ENCODE data around the gene PATL1.
A peak's percentile ranks its signal among the peaks of the same experiment; 100 is the strongest.

PATL1 gene

DNA sequence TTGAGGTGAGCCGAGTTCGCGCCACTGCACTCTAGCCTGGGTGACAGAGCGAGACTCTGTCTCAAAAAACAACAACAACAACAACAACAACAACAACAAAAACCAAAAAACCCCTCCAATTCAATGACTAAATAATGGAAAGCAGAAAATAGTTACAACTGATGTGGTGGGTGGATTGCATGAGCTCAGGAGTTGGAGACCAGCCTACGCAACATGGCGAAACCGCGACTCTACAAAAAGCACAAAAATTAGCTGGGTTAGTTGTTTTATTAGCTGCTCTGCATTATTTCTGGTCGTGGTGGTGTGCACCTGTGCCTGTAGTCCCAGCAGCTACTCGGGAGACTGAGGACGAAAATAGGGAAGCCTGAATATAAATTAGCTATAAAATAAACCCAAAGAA lies 2.6 kb upstream of the PATL1 start:
- H3K27ac ChIP-seq, result no peak overlapping the region
- DNase-seq (ENCODE audit: low spot score), result no peak
- no peak overlapping the region for H3K4me3 ChIP-seq
- TF ChIP-seq, protein P1, sequence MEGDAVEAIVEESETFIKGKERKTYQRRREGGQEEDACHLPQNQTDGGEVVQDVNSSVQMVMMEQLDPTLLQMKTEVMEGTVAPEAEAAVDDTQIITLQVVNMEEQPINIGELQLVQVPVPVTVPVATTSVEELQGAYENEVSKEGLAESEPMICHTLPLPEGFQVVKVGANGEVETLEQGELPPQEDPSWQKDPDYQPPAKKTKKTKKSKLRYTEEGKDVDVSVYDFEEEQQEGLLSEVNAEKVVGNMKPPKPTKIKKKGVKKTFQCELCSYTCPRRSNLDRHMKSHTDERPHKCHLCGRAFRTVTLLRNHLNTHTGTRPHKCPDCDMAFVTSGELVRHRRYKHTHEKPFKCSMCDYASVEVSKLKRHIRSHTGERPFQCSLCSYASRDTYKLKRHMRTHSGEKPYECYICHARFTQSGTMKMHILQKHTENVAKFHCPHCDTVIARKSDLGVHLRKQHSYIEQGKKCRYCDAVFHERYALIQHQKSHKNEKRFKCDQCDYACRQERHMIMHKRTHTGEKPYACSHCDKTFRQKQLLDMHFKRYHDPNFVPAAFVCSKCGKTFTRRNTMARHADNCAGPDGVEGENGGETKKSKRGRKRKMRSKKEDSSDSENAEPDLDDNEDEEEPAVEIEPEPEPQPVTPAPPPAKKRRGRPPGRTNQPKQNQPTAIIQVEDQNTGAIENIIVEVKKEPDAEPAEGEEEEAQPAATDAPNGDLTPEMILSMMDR (IDR thresholded peaks at IDR 0.05), result no peak

DNA sequence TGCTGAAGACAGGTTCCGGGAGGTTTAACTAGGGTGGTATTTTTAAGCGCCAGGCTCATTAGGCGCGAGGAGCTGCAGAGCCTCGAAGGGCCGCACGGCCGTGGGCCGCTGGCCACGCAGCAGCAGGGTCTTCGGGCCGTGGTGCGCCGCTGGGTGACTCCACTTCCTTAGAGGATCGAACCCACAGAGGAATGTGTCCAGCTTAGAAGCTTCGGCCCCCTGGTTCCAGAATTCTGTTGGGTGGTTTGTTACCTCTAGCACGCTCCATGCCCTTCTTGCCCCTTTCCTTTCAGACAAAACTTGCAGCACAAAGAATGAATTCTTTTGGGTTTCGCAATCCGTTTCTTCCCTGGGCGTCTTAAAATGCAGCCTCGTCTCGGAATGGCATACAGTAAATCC lies 773 bp upstream of the PATL1 start:
- Histone ChIP-seq H3K27ac (peak overlapping the region; percentile 97 to 99), H3K4me3 (peak overlapping the region; percentile 86)
- DNase-seq (ENCODE audit: low spot score), result peak; percentile 78
- TF ChIP-seq, protein P1 (IDR thresholded peaks at IDR 0.05), result no peak

DNA sequence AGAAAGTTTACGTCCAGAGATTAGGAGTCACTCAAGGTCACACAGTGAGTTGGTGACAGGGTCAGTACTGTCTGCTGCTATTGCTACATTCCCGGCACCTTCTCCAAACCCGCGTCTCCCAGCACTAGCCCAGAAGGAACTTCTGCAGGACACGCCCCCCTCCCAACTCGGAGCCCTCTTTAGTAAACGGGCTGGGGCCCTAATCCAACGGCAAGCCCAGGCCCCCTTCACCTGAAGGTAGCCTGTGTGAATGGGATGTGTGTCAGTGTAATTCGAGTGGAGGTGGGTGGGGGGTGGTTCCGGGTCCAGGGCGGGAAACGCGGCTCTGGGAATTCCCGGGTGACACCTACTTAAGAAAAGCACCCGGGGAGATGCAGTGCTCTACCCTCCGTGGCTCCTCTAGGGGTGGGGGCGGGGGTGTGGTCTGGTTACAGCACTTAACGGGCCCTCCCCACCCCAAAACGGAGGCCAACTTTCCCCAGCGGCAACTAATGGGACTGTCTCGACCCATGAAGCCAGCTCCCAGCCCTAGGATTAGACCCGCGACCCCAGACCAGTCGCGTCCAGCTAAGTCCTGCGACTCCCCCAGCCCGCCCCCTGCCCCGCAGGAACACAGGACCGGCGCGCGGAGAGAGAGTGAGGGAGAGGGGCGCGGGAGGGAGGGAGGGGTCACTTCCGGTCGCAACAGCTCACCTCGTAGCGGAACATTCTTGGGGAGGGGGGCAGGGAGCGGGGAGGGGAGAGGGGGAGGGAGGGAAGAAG lies 468 bp downstream of the PATL1 start:
- H3K4me3 ChIP-seq, result peak overlapping the region; percentile 86

DNA sequence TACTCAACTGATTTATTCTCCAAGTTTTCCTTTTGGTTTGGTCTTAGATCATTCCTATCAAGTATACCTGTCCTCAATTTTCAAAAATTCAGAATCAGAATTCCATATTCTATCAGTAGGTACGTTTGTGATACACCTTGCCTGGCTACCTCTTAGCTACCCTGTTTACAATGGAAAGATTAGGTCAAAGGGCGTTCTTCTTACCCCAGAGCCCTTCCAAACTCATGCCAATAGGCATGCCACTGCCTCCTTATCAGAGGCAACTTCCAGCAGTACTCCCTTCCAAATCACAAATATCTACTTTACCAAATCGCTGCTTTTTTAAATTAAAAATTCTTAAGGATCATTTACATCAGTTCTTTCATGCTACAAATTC lies 1.0 kb downstream of the PATL1 start:
- H3K27ac ChIP-seq, result peak overlapping the region; percentile 97 to 99

More for the DNA sequence above, 468 bp downstream of the PATL1 start:
- TF ChIP-seq, protein P1 (IDR thresholded peaks at IDR 0.05), result no peak
- H3K27ac ChIP-seq, result peak overlapping the region; percentile 97 to 99
- peak; percentile 86 for DNase-seq (ENCODE audit: low spot score)

DNA sequence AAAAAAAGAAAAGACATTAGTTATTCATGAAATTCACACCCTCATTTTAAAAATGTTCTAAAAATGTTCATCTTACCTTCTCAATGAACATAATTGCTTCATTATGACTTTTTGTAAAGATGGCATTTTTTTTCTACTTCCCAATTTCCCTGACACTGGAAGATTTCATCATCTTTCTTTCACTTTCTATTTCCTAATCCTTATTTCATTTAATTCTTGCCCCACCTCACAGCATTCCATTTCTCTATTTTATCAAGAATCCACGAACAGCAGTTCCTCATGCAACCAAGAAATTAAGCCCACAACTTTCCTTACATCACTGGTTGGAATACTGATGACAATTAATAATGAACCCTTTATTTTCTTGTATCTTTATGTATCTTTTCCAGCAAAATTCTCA lies 1.9 kb downstream of the PATL1 start:
- H3K27ac ChIP-seq, result peak overlapping the region in 1 of 2 donors; percentile 99
- peak overlapping the region; percentile 86 for H3K4me3 ChIP-seq

More for the DNA sequence above, 1.0 kb downstream of the PATL1 start:
- no peak for DNase-seq (ENCODE audit: low spot score)
- peak overlapping the region; percentile 86 for H3K4me3 ChIP-seq
- TF ChIP-seq, protein P1 (IDR thresholded peaks at IDR 0.05), result no peak

DNA sequence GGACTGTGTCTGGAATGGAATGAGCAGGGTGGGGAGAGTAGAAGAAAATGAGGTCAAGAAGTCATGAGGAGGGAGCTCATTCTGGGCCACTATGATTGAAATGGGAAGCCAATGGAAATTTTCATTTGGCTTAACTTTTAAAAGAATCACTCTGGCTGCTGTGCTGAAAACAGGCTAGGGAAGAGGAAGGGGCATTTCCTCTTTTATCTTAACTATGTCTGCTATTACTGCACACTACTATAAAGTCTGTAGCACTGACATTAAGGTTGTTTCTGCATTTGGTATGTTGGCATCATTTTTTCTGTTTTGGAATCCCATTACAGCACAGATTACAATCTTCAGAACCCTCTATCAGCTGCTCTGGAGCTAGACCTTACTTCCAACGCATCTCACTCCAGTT lies 8.2 kb downstream of the PATL1 start:
- TF ChIP-seq, protein P1 (IDR thresholded peaks at IDR 0.05), result no peak
- Histone ChIP-seq H3K4me3 (no peak overlapping the region), H3K27ac (no peak overlapping the region)
- no peak for DNase-seq (ENCODE audit: low spot score)

More for the DNA sequence above, 1.9 kb downstream of the PATL1 start:
- no peak for DNase-seq (ENCODE audit: low spot score)
- TF ChIP-seq, protein P1 (IDR thresholded peaks at IDR 0.05), result no peak

DNA sequence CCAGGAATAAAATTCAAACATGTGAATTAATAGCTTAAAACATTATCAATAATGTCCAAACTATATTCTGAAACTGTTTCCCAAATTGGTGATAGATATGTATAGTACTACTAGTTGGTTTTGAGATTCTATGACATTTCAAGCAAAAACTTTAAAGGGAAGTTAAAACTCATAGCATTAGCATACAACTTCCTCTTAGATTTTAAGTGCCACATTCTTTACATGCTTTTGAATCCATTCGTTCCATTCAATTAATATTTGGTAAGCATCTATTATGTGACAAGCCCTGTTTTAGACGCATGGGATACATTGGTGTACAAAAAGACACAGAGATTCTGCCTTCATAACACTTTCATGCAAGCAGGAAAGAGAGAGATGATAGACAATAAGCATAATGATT lies 8.9 kb downstream of the PATL1 start:
- TF ChIP-seq, protein P1 (IDR thresholded peaks at IDR 0.05), result no peak
- Histone ChIP-seq H3K27ac (no peak overlapping the region), H3K4me3 (no peak overlapping the region)
- no peak for DNase-seq (ENCODE audit: low spot score)
